ENCODE results near the gene SMIM23.

GRCh38 chr5:171796436-171796835 is 10.8 kb downstream of the SMIM23 start:
- TF ChIP-seq CTCF (IDR thresholded peaks at IDR 0.05) (no peak), POLR2A (IDR thresholded peaks at IDR 0.05) (no peak)
